HuH-7.5 (cell line): ENCODE results near the gene FOXP4.

Experiments
- DNase-seq: peaks from one replicate; pipeline ENCODE4 v3.0.0; 2011; ENCODE audit warnings: low spot score

Gene FOXP4

DNA sequence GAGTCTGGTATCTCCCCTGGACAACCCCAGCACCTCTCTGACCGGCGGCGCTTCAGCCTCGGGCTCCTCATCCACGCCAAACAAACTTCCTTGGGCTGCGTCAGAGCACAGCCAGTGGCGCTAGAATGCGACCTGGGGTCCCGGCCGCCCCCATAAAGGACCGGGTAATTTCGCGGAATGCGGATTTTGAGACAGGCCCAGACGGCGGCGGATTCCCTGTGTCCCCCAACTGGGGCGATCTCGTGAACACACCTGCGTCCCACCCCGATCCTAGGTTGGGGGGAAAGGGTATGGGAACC, 1.6 kb downstream of the FOXP4 start:
- no peak for DNase-seq

- no peak for DNase-seq
These were observed 2.1 kb downstream of the FOXP4 start for GRCh38 chr6:41548098-41548840.

GRCh38 chr6:41548841-41549642, 2.9 kb downstream of the FOXP4 start:
- DNase-seq, result no peak

GRCh38 chr6:41549673-41550072, 3.5 kb downstream of the FOXP4 start:
- DNase-seq, result no peak

- DNase-seq, result no peak
These were observed 5.0 kb downstream of the FOXP4 start for GRCh38 chr6:41551086-41551700.

DNA sequence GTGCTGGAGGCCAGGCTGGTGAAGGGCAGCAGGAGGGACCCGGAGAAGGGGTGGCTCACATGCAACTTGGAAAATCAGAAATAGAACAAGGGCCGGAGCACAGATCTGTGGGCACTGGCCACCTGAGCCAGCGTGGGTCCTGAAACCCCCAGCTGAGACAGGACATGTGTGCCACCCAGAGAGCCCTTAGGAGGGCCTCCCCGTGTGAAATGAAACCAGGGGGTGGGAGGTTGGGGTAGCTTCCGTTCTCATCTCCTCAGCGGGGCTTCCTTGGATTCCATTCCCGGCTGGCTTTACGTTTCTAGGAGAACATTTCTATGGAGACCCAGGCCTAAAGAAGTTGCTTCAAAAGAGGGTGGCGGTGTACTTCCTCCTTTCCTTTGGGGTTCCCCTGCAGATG, 5.7 kb downstream of the FOXP4 start:
- DNase-seq, result no peak

DNA sequence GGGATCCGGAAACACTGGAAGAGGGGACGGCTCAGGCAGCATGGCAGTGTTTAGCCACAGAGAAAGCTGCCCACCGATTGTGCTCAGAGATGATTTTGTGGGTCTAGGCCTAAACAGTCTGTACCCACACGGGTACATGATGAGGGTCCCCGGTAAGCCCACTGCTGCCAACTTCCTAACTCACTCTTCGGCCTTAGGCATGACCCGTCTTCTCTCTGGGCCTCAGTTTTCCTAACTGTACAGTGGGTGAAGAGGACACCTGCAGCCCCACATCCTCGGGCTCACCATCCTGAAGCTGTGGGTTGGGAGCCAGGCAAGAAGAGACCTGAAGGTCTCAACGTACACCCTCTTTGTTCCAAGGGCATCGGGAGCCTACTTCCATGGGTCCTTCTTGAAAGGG, 6.5 kb downstream of the FOXP4 start:
- DNase-seq, result no peak

DNA sequence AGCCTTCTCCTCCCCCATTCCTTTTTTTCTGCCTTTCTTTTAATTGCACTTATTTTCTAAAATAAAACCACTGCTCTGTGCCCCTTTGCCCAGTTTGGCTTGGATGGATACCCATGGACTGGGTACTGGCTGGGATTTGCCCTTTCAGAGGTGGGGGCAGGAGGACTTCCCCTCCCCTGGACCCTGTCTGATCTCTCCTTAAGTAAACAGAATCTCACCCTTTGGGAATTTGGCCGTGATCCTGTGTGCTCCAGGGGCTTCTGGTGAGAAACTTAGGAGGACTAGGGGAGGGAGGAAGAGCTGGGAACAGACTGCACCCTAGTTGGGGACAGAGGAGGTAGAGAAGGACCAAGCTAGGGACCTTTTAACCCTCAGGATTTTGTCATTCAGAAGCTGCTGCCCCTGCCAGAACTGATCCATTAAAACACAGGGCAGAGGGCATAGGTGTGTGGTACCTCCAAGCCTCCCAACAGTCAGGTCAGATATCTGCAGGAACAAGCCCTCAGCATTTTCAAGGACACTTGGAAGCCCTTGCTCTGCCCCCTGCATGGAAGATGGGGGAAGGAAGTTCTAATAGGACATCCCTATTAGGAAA, 7.3 kb downstream of the FOXP4 start:
- no peak for DNase-seq

DNA sequence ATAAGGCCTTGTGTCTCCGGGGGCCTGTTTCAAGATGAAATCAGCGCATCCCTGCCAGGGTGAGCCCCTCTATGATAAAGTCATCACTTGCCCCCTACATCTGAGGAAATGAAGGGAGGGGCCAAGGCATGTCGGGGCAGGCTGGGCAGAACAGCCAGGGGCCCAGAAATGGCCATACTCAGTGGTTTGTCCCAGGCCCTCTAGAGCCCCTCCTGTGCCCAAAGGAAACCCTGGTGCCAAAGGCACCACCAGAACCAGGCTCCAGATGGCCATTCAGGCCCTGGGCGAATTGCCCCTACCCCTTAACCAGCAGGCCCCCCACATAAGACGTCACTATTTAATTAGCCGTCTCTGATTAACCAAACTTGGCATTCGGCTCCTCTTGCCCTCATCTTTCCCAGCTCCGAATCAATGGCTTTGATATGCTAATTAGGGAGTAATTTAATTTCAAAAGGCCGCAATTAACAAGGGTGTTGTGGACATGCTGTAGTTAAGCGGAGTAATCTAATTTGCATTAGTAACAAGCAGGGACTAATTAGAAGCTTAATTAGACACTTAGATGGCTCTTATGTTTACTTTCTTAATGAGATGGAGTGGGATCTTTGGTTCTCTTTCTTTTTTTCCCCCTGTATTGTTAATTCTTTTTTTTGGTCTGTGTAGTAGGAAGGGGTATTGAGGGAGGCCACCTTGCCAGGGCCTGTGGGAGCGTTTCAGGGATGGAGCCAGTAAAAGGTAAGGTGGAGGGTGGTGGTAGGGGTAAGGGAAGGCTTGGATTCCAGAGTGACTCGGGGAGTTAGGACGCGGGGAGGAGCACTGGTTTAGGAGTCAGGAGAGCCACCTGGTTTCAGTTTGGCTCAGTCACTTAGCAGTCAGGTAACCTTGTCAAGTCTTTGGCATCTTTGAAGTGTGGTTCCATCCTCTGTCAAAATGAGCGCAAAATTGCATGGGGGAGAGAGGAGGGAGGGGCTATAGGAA, 9.4 kb downstream of the FOXP4 start:
- DNase-seq, result no peak

DNA sequence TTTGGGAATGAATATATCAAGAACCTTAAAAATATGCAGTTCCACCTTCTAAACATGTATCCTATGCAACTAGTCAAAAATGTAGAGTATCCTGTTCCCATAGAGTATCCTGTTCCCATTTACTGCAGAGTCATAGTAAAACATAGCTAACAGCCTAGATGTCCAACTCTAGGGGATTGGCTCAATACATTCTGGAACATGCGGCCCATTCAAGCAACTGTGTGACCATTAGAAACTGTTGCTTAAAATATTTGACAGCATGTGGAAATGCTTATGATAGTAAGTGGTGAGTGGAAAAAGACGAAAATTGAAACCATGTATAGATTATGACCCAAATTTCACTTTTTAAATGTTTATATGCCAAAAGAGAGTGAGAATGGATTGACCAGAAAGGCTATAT, 11.2 kb downstream of the FOXP4 start:
- no peak for DNase-seq

GRCh38 chr6:41558033-41558807, 12.0 kb downstream of the FOXP4 start:
- DNase-seq, result no peak

DNA sequence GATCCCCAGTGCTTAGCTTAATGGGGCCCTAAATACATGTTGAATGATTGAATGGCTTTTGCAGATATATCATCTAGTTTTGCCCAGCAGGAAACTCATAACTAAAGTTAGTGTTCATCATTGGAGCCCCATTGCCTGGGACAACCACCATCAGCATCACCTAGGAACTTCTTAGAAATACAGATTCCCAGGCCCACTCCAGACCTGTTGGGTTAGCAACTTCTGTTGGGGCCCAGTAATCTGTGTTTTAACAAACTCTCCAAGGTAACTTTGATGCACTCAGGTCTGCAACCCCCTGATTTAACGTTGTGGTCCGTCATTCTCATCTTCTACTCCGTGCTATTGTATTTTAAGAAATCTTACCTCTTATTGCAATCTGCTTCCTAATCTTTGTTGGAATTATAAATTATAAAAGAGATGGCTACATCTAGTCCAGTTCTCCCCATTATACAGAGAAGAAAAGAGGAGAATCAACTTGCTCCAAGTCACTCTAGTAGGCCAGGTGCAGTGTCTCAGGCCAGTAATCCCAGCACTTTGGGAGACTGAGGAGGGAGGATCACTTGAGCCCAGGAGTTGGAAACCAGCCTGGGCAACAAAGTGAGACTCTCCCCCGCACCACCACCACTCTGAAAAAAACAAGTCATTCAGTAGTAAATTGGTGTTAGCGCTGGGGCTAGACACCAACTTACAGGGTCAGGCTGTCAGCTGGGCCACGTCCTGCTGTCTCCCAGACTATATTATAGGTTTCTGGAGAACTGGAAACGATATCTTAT, 13.7 kb downstream of the FOXP4 start:
- no peak for DNase-seq

DNA sequence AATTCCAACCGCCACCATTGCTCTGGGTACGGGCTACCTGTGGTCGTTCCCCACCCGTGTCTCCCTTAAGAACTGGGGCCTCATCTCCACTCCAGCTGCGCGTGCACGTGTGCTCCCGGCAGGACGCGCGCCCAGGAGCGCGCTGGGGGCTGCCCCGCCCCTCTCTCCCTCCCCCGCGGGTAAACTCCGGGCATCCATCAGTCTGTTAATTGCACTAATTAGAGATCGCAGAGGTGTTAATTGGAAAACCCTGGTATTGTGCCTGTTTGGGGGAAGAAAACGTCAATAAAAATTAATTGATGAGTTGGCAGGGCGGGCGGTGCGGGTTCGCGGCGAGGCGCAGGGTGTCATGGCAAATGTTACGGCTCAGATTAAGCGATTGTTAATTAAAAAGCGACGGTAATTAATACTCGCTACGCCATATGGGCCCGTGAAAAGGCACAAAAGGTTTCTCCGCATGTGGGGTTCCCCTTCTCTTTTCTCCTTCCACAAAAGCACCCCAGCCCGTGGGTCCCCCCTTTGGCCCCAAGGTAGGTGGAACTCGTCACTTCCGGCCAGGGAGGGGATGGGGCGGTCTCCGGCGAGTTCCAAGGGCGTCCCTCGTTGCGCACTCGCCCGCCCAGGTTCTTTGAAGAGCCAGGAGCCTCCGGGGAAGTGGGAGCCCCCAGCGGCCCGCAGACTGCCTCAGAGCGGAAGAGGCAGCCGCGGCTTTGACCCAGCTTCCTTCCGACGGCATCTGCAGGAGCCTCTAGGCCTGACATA, 14.4 kb downstream of the FOXP4 start:
- no peak for DNase-seq

DNA sequence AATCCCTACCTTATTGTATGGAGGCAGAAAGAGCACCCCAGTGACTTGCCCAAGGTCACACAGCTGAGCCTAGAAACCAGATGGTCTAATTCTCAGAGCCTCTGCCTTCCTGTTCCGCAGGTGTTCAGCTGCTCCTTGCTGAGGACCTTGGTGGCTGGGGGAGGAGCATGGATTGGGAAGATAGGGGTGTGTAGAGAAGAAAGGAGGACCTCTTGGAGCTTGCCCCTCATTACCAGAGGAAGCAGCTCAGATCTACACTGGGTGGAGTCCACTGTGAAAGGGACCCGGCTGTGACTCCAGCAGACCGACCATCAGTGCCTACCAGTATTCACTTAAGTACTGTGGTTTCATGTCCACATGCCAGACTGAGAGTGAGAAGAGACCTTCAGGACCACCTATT, 15.2 kb downstream of the FOXP4 start:
- DNase-seq, result no peak

- no peak for DNase-seq
These were observed 16.0 kb downstream of the FOXP4 start for GRCh38 chr6:41561931-41562911.

DNA sequence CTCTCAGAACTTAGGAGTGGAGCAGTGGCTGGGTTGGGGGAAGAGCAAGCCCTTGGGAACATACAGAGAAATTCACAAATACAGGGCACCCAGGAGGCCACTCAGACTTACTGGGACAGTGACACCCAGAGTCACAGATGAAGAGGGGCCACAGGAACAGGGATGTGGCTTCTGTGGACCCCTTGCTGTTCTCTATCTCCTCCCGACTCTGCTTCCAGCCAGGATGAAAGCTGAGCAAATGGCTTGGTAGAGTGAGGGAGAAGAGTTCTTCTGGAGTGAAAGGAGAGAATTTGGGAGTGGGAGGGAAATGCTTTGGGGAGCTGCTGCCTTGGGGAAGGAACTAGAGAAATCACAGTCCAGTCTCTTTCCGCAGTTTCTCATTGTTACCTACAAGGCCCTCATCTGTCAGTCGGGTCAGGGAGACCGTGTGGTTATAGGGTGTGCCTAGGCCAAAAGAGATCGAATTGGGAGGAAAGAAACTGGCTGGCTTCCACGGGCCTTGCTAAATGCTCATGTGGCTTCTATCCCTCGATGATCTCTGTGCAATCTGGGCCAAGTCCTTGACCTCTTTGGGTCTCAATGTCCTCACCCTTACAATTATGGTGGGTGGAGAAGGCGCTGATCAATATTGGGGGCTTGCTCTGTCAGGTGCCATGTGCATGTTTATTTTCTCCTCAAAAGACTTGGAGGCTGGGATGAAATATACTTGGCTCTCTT, 17.0 kb downstream of the FOXP4 start:
- no peak for DNase-seq

- no peak for DNase-seq
These were observed 18.4 kb downstream of the FOXP4 start for GRCh38 chr6:41564448-41565142.
